Endothelial cell (in vitro differentiated cells): ENCODE data around the gene APBA3. TPM values are rescaled to one million over a fixed set of nuclear protein-coding genes. Genes with fewer than 3 reads are reported as not detected.

Source experiments
- DNase-seq: peaks from one replicate; pipeline ENCODE4 v3.0.0; 2021; ENCODE audit warnings: low spot score
- H3K27ac Mint-ChIP-seq: one replicate; pipeline ENCODE4 v1.8.0; 2021; ENCODE audit warnings: mixed read lengths, inconsistent platforms; ENCODE audit not compliant: unreplicated experiment
- H3K27me3 Mint-ChIP-seq: one replicate; pipeline ENCODE4 v1.8.0; 2021; ENCODE audit warnings: mild to moderate bottlenecking, moderate library complexity, mixed read lengths, inconsistent platforms; ENCODE audit not compliant: unreplicated experiment
- H3K36me3 Mint-ChIP-seq: one replicate; pipeline ENCODE4 v1.8.0; 2021; ENCODE audit warnings: mild to moderate bottlenecking, low read depth, mixed read lengths, inconsistent platforms; ENCODE audit not compliant: unreplicated experiment
- H3K4me1 Mint-ChIP-seq: one replicate; pipeline ENCODE4 v1.8.0; 2021; ENCODE audit warnings: mild to moderate bottlenecking, mixed read lengths, inconsistent platforms; ENCODE audit not compliant: unreplicated experiment
- H3K4me3 Mint-ChIP-seq: one replicate; pipeline ENCODE4 v1.8.0; 2021; ENCODE audit warnings: mild to moderate bottlenecking, mixed read lengths, inconsistent platforms; ENCODE audit not compliant: unreplicated experiment
- H3K9me3 Mint-ChIP-seq: one replicate; pipeline ENCODE4 v1.8.0; 2021; ENCODE audit warnings: mixed read lengths, inconsistent platforms; ENCODE audit not compliant: unreplicated experiment
- CTCF ChIP-seq: fragments of 200-600 bp; sonication (generic); IDR thresholded peaks from one replicate; pipeline ENCODE4 v1.5.0; 2021; ENCODE audit warnings: antibody characterized with exemption; ENCODE audit not compliant: unreplicated experiment
- total RNA-seq: library from RNA; stranded (reverse); fragmentation: NEBNext Ultra II Directional; extraction: Animal tissue kit (Norgen Biotek cat#: 25700); gene quantifications from one replicate; pipeline ENCODE4 v1.2.1, GENCODE V29; 2021; ENCODE audit not compliant: unreplicated experiment

APBA3 gene
- total RNA-seq, 1 donor from 2014 or later, result 23.8 TPM

GRCh38 chr19:3710265-3710812, 51.2 kb downstream of the APBA3 start:
- TF ChIP-seq CTCF, result no peak
- H3K9me3 Mint-ChIP-seq, result no peaks in the 10 kb centered on the region
- H3K4me3 Mint-ChIP-seq, result no peak overlapping the region
- no peak overlapping the region for H3K27ac Mint-ChIP-seq
- H3K36me3 Mint-ChIP-seq, result no peaks in the 10 kb centered on the region
- no peaks in the 10 kb centered on the region for H3K4me1 Mint-ChIP-seq
- H3K27me3 Mint-ChIP-seq, result peaks cover 3% of the 10 kb centered on the region
- DNase-seq, result no peak

GRCh38 chr19:3708207-3708931, 53.1 kb downstream of the APBA3 start, which contains the start of gene TJP3:
Gene TJP3, plus strand, starts transcription at chr19:3708384. Its CDS starts 20,049 bp downstream, at chr19:3728433.
- no peak within 1 kb of the TSS for H3K27ac Mint-ChIP-seq

GRCh38 chr19:3707868-3708206, 53.7 kb downstream of the APBA3 start:
- Mint-ChIP-seq H3K36me3 (no peaks in the 10 kb centered on the region), H3K27ac (no peak overlapping the region), H3K9me3 (no peaks in the 10 kb centered on the region), H3K27me3 (peaks cover 1% of the 10 kb centered on the region), H3K4me1 (no peaks in the 10 kb centered on the region), H3K4me3 (no peak overlapping the region)
- TF ChIP-seq CTCF, result no peak
- DNase-seq, result no peak

More at GRCh38 chr19:3708207-3708931, 53.1 kb downstream of the APBA3 start, which contains the start of gene TJP3:
- Mint-ChIP-seq H3K9me3 (no peaks in the 10 kb centered on the region), H3K4me3 (no peak within 1 kb of the TSS), H3K27me3 (peaks cover 2% of the 10 kb centered on the region), H3K4me1 (no peaks in the 10 kb centered on the region), H3K36me3 (no peaks in the 10 kb centered on the region)
- no peak for DNase-seq
- no peak for TF ChIP-seq CTCF

- Mint-ChIP-seq H3K36me3 (no peaks in the 10 kb centered on the region), H3K27ac (no peak overlapping the region), H3K4me3 (peak overlapping the region; percentile 76), H3K9me3 (no peaks in the 10 kb centered on the region), H3K4me1 (peaks cover 3% of the 10 kb centered on the region), H3K27me3 (peaks cover 3% of the 10 kb centered on the region)
- no peak for TF ChIP-seq CTCF
- DNase-seq, result no peak
Measured at GRCh38 chr19:3701200-3701599, 60.3 kb downstream of the APBA3 start.

Other genes starting within 250 kb of the APBA3 start
- gene TEKTIP1, start 222.5 kb downstream of the APBA3 start, total RNA-seq, result 1.4 TPM
- 54.5 TPM for gene MFSD12, start 204.1 kb downstream of the APBA3 start, total RNA-seq
- gene HMG20B, start 188.7 kb downstream of the APBA3 start, total RNA-seq, result 77.2 TPM
- 11.0 TPM for gene GIPC3, start 176.2 kb downstream of the APBA3 start, total RNA-seq
- gene TBXA2R, start 154.8 kb downstream of the APBA3 start, total RNA-seq, result 7.3 TPM
- gene CACTIN, start 134.9 kb downstream of the APBA3 start, total RNA-seq, result 31.8 TPM
- 65.8 TPM for gene PIP5K1C, start 61.2 kb downstream of the APBA3 start, total RNA-seq
- gene TJP3, start 53.3 kb downstream of the APBA3 start, total RNA-seq, result 3.1 TPM
- gene MRPL54, start 990 bp upstream of the APBA3 start, total RNA-seq, result 26.7 TPM
- not detected for gene RAX2, start 10.5 kb upstream of the APBA3 start, total RNA-seq
- 10.9 TPM for gene MATK, start 24.7 kb upstream of the APBA3 start, total RNA-seq
- gene ZFR2, start 107.3 kb upstream of the APBA3 start, total RNA-seq, result 1.8 TPM
- 0.67 TPM for gene ATCAY, start 119.0 kb upstream of the APBA3 start, total RNA-seq
- 1.4 TPM for gene NMRK2, start 171.4 kb upstream of the APBA3 start, total RNA-seq
- 316 TPM for gene DAPK3, start 209.4 kb upstream of the APBA3 start, total RNA-seq
- gene EEF2, start 223.8 kb upstream of the APBA3 start, total RNA-seq, result 2,896 TPM
- gene PIAS4, start 246.0 kb upstream of the APBA3 start, total RNA-seq, result 41.2 TPM